Gastrocnemius medialis (tissue), 4 donors: Measurements from ENCODE around the gene NUP214. TPM values are rescaled to one million over a fixed set of nuclear protein-coding genes. Genes with fewer than 3 reads are reported as not detected.

Source experiments
- ATAC-seq, 2 donors: fragments of 150-250 bp; one replicate each; pipeline ENCODE4 v1.9.1; 2016
- DNase-seq, 2 donors: peaks; one replicate each; pipeline ENCODE4 v3.0.0-alpha.2; 2019
- H3K27ac ChIP-seq, 4 donors: fragments of 200-600 bp; sonication (generic); 1 replicate in 1 of 4; 2 replicates in 3 of 4; pipeline ENCODE4 v1.5.1; 2016 to 2018; ENCODE audit warnings: mild to moderate bottlenecking in 2 of 4, moderate library complexity in 1 of 4
- H3K27me3 ChIP-seq, 3 donors: fragments of 200-600 bp; sonication (generic) in 2 of 3; 1 replicate in 1 of 3; 2 replicates in 2 of 3; pipeline versions ENCODE4 v1.5.1 to v1.6.0; 2016 to 2019; ENCODE audit warnings: mild to moderate bottlenecking in 1 of 3, moderate library complexity in 1 of 3
- H3K36me3 ChIP-seq, 2 donors: fragments of 200-600 bp; sonication (generic) in 1 of 2; one replicate each; pipeline ENCODE4 v1.5.1; 2017 to 2018
- H3K4me1 ChIP-seq, 2 donors: fragments of 200-600 bp; sonication (generic) in 1 of 2; one replicate each; pipeline ENCODE4 v1.5.1; 2016 to 2017; ENCODE audit warnings: mild to moderate bottlenecking in 2 of 2
- H3K4me3 ChIP-seq, 4 donors: fragments of 200-600 bp; sonication (generic) in 3 of 4; 1 replicate in 1 of 4; 2 replicates in 3 of 4; pipeline ENCODE4 v1.5.1; 2016 to 2019; ENCODE audit warnings: mild to moderate bottlenecking in 2 of 4
- H3K9me3 ChIP-seq, 3 donors: fragments of 200-600 bp; sonication (generic) in 2 of 3; 1 replicate in 1 of 3; 2 replicates in 2 of 3; pipeline ENCODE4 v1.5.1; 2016 to 2019
- POLR2A ChIP-seq, 2 donors: fragments of 450-650 bp; IDR thresholded peaks; one replicate each; pipeline ENCODE4 v1.6.1; 2017; ENCODE audit warnings: antibody characterized with exemption in 2 of 2, mild to moderate bottlenecking in 2 of 2, moderate library complexity in 2 of 2
- in situ Hi-C, 4 donors: fragments of 200-750 bp; cut with MboI; loops; one replicate each; pipeline versions ENCODE4 v1.15.0 to v1.8.0; 2017; ENCODE audit warnings: low sequenced_read_pairs in 4 of 4
- intact Hi-C: fragments of 100-400 bp; cut with DNase I; formaldehyde crosslinking; loops from one replicate; pipeline ENCODE4 v1.15.1; 2023; ENCODE audit warnings: low total_unique reads
- total RNA-seq, 4 donors: library from RNA; depleted of rRNA; stranded (reverse); fragments of >200 nt; gene quantifications; one replicate each; pipeline versions ENCODE4 v1.1.0 to v1.2.3, GENCODE V29; 2016
- TF ChIP-seq, protein P1 (sequence below), 5 experiments: fragments of 450-650 bp in 3 of 5; fragments of 200-600 bp in 2 of 5; sonication (generic) in 2 of 5; IDR thresholded peaks in 4 of 5; conservative IDR thresholded peaks in 1 of 5; 1 replicate in 4 of 5; 2 replicates in 1 of 5; pipeline ENCODE4 v1.5.1; 2016 to 2019; ENCODE audit warnings: antibody characterized with exemption in 5 of 5, mild to moderate bottlenecking in 3 of 5, moderate library complexity in 3 of 5

Gene NUP214
- total RNA-seq, 4 donors from 2014 or later, result 24.2 to 47.5 (median 29.9) TPM

DNA sequence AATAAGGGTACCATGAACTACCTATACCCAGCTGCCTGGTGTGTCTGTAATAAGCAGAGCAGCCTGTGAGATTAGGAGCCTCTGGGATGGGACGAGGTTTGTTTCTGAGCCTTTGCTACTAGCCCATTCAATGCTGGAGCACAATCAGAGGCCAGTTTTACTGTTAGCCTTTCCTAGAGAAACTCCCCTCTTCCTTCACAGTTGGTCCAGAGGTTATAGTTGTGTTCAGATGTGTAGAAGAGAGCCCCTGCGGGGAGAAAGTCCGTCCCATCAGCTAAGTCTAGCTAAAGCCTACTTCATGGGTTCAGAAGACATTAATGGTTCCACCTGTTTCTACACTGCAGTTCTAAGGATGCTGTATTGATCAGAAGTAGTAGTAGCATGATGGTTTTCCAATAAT lies 16.8 kb downstream of the NUP214 start:
- intact Hi-C loops, result no loop called here

DNA sequence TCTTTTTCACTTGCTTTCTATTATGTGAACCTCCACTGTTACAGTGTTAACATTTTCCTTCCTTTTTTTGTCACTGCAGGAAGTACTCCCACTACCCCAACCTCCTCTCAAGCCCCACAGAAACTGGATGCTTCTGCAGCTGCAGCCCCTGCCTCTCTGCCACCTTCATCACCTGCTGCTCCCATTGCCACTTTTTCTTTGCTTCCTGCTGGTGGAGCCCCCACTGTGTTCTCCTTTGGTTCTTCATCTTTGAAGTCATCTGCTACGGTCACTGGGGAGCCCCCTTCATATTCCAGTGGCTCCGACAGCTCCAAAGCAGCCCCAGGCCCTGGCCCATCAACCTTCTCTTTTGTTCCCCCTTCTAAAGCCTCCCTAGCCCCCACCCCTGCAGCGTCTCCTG lies 18.8 kb downstream of the NUP214 start:
- H3K27ac ChIP-seq, result no peak overlapping the region
- ATAC-seq, result no peak
- intact Hi-C loops, result no loop called here
- peaks cover 0 to 94% of the 10 kb centered on the region in 2 donors for H3K36me3 ChIP-seq
- H3K4me1 ChIP-seq, result no peaks in the 10 kb centered on the region
- in situ Hi-C loops, result loop anchor here in 1 of 4 donors (25.0 kb wide), 1 partner anchor 1143 kb away; no protein-coding TSS in a partner anchor
- no peaks in the 10 kb centered on the region for H3K9me3 ChIP-seq
- H3K4me3 ChIP-seq, result no peak overlapping the region
- H3K27me3 ChIP-seq, result no peaks in the 10 kb centered on the region
- TF ChIP-seq POLR2A (IDR thresholded peaks at IDR 0.05), result no peak
- TF ChIP-seq, protein P1, sequence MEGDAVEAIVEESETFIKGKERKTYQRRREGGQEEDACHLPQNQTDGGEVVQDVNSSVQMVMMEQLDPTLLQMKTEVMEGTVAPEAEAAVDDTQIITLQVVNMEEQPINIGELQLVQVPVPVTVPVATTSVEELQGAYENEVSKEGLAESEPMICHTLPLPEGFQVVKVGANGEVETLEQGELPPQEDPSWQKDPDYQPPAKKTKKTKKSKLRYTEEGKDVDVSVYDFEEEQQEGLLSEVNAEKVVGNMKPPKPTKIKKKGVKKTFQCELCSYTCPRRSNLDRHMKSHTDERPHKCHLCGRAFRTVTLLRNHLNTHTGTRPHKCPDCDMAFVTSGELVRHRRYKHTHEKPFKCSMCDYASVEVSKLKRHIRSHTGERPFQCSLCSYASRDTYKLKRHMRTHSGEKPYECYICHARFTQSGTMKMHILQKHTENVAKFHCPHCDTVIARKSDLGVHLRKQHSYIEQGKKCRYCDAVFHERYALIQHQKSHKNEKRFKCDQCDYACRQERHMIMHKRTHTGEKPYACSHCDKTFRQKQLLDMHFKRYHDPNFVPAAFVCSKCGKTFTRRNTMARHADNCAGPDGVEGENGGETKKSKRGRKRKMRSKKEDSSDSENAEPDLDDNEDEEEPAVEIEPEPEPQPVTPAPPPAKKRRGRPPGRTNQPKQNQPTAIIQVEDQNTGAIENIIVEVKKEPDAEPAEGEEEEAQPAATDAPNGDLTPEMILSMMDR (IDR thresholded peaks at IDR 0.05 in 4 of 5, conservative IDR thresholded peaks at IDR 0.05 in 1 of 5), result no peak
- no peak for DNase-seq

More for the DNA sequence above, 16.8 kb downstream of the NUP214 start:
- ATAC-seq (no peak), DNase-seq (no peak)
- Histone ChIP-seq H3K36me3 (peaks cover 0 to 97% of the 10 kb centered on the region in 2 donors), H3K9me3 (no peaks in the 10 kb centered on the region), H3K27ac (no peak overlapping the region), H3K4me1 (no peaks in the 10 kb centered on the region), H3K27me3 (no peaks in the 10 kb centered on the region), H3K4me3 (no peak overlapping the region)
- TF ChIP-seq POLR2A (IDR thresholded peaks at IDR 0.05), result no peak
- TF ChIP-seq, protein P1 (IDR thresholded peaks at IDR 0.05 in 4 of 5, conservative IDR thresholded peaks at IDR 0.05 in 1 of 5), result no peak
- in situ Hi-C loops, result loop anchor here in 1 of 4 donors (25.0 kb wide), 1 partner anchor 1145 kb away; no protein-coding TSS in a partner anchor

DNA sequence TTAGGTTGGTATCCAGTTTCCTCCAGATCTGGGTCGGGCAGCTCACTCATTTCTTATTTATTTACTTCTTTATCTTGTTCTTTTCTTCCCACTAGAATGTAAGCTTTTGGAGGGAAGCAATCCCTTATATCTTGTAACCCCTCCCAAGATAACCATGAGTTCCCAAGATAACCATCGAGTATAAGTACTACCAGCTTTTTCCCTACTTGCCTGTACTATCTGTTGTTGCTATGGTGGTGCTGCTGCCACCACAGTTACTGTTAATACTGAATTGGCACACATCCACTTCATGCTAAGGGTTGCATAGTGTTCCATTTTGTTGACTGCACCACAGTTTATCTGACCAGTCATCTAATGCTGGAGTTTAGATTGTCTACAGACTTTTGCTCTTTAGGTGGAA lies 19.9 kb downstream of the NUP214 start:
- no peaks in the 10 kb centered on the region for H3K9me3 ChIP-seq
- no peaks in the 10 kb centered on the region for H3K27me3 ChIP-seq
- peaks cover under 1 to 94% of the 10 kb centered on the region in 2 donors for H3K36me3 ChIP-seq
- no peak overlapping the region for H3K4me3 ChIP-seq
- intact Hi-C loops (no loop called here), in situ Hi-C loops (loop anchor here in 1 of 4 donors (25.0 kb wide), 1 partner anchor 1142 kb away; no protein-coding TSS in a partner anchor)
- no peak for ATAC-seq
- TF ChIP-seq, protein P1 (IDR thresholded peaks at IDR 0.05 in 4 of 5, conservative IDR thresholded peaks at IDR 0.05 in 1 of 5), result no peak
- TF ChIP-seq POLR2A (IDR thresholded peaks at IDR 0.05), result no peak
- DNase-seq, result no peak
- no peak overlapping the region for H3K27ac ChIP-seq
- no peaks in the 10 kb centered on the region for H3K4me1 ChIP-seq

DNA sequence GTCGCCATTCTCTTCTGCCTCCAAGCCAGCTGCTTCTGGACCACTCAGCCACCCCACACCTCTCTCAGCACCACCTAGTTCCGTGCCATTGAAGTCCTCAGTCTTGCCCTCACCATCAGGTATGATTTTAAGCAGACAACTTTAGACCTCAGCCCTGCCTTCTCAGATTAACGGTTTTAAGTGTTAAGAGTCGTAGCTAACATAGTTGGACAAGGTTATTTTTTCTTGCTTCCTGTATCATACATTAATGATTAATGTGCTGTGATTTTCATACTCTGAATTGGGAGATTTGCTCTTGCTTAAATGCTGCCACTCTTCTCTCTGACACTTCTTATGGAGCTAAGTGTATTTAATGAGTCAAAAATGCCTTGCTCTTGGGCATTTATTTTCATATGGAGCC lies 20.8 kb downstream of the NUP214 start:
- Histone ChIP-seq H3K4me3 (no peak overlapping the region), H3K27me3 (no peaks in the 10 kb centered on the region), H3K27ac (no peak overlapping the region), H3K4me1 (no peaks in the 10 kb centered on the region), H3K36me3 (peaks cover 3 to 94% of the 10 kb centered on the region in 2 donors), H3K9me3 (no peaks in the 10 kb centered on the region)
- ATAC-seq, result no peak
- TF ChIP-seq, protein P1 (IDR thresholded peaks at IDR 0.05 in 4 of 5, conservative IDR thresholded peaks at IDR 0.05 in 1 of 5), result no peak
- no peak for TF ChIP-seq POLR2A (IDR thresholded peaks at IDR 0.05)
- in situ Hi-C loops, result loop anchor here in 1 of 4 donors (25.0 kb wide), 1 partner anchor 1141 kb away; no protein-coding TSS in a partner anchor
- intact Hi-C loops, result no loop called here
- no peak for DNase-seq

DNA sequence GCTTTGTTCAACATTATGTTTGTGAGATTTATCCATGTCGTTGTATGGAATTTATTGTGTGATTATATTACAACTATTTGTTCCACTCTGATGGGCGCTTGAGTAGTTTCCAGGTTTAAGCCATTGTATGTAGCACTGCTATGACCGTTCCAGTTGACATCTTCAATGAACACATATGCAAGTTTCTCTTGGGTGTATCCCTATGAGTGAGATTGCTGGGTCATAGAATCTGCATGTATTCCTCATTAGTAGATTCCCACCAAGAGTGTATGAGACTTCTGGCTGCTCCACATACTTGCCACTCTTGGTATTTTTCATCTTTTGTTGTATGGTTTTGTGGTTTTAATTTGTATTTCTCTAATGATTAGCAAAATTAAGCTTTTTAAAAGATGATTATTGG lies 22.9 kb downstream of the NUP214 start:
- no peak overlapping the region for H3K27ac ChIP-seq
- ATAC-seq, result no peak
- TF ChIP-seq, protein P1 (IDR thresholded peaks at IDR 0.05 in 4 of 5, conservative IDR thresholded peaks at IDR 0.05 in 1 of 5), result no peak
- TF ChIP-seq POLR2A (IDR thresholded peaks at IDR 0.05), result no peak
- no peaks in the 10 kb centered on the region for H3K9me3 ChIP-seq
- in situ Hi-C loops (loop anchor here in 1 of 4 donors (25.0 kb wide), 1 partner anchor 1139 kb away; no protein-coding TSS in a partner anchor), intact Hi-C loops (no loop called here)
- no peaks in the 10 kb centered on the region for H3K4me1 ChIP-seq
- H3K27me3 ChIP-seq, result no peaks in the 10 kb centered on the region
- peaks cover 7 to 95% of the 10 kb centered on the region in 2 donors for H3K36me3 ChIP-seq
- no peak for DNase-seq
- H3K4me3 ChIP-seq, result no peak overlapping the region
